ENCODE data around the gene ELF5.
A peak's percentile ranks its signal among the peaks of the same experiment; 100 is the strongest.

ELF5 gene

GRCh38 chr11:34492806-34493414 is 20.7 kb downstream of the ELF5 start:
- ATAC-seq: no peak
- Mint-ChIP-seq H3K4me1 (no peaks in the 10 kb centered on the region), H3K27me3 (peaks cover 3% of the 10 kb centered on the region), H3K27ac (no peak overlapping the region), H3K36me3 (ENCODE audit: low read depth) (no peaks in the 10 kb centered on the region), H3K9me3 (no peaks in the 10 kb centered on the region), H3K4me3 (no peak overlapping the region)
- peak; percentile 53 for DNase-seq

GRCh38 chr11:34490304-34490703 is 23.3 kb downstream of the ELF5 start:
- no peaks in the 10 kb centered on the region for H3K4me1 Mint-ChIP-seq
- H3K27ac Mint-ChIP-seq: no peak overlapping the region
- peaks cover 3% of the 10 kb centered on the region for H3K27me3 Mint-ChIP-seq
- no peaks in the 10 kb centered on the region for H3K36me3 Mint-ChIP-seq (ENCODE audit: low read depth)
- ATAC-seq (no peak), DNase-seq (no peak)
- no peaks in the 10 kb centered on the region for H3K9me3 Mint-ChIP-seq
- H3K4me3 Mint-ChIP-seq: no peak overlapping the region

GRCh38 chr11:34488855-34489557 is 24.6 kb downstream of the ELF5 start:
- ATAC-seq: no peak
- no peaks in the 10 kb centered on the region for H3K36me3 Mint-ChIP-seq (ENCODE audit: low read depth)
- no peaks in the 10 kb centered on the region for H3K4me1 Mint-ChIP-seq
- DNase-seq: no peak
- no peaks in the 10 kb centered on the region for H3K27me3 Mint-ChIP-seq
- no peak overlapping the region for H3K27ac Mint-ChIP-seq
- no peaks in the 10 kb centered on the region for H3K9me3 Mint-ChIP-seq
- H3K4me3 Mint-ChIP-seq: no peak overlapping the region

- Mint-ChIP-seq H3K27ac (no peak overlapping the region), H3K36me3 (ENCODE audit: low read depth) (no peaks in the 10 kb centered on the region), H3K27me3 (no peaks in the 10 kb centered on the region), H3K4me3 (no peak overlapping the region), H3K9me3 (no peaks in the 10 kb centered on the region), H3K4me1 (no peaks in the 10 kb centered on the region)
- DNase-seq (no peak), ATAC-seq (peak; percentile 51)
These were observed 26.2 kb downstream of the ELF5 start for GRCh38 chr11:34487430-34487829.

GRCh38 chr11:34483106-34483874 is 30.3 kb downstream of the ELF5 start:
- Mint-ChIP-seq H3K36me3 (ENCODE audit: low read depth) (no peaks in the 10 kb centered on the region), H3K4me1 (no peaks in the 10 kb centered on the region), H3K27me3 (no peaks in the 10 kb centered on the region), H3K9me3 (no peaks in the 10 kb centered on the region), H3K4me3 (no peak overlapping the region), H3K27ac (no peak overlapping the region)
- no peak for DNase-seq
- ATAC-seq: peak; percentile 35

GRCh38 chr11:34481307-34481706 is 32.3 kb downstream of the ELF5 start:
- no peak for ATAC-seq
- H3K36me3 Mint-ChIP-seq (ENCODE audit: low read depth): no peaks in the 10 kb centered on the region
- H3K4me1 Mint-ChIP-seq: no peaks in the 10 kb centered on the region
- H3K9me3 Mint-ChIP-seq: no peaks in the 10 kb centered on the region
- no peaks in the 10 kb centered on the region for H3K27me3 Mint-ChIP-seq
- DNase-seq: no peak
- no peak overlapping the region for H3K4me3 Mint-ChIP-seq
- no peak overlapping the region for H3K27ac Mint-ChIP-seq

GRCh38 chr11:34480314-34480713 is 33.3 kb downstream of the ELF5 start:
- ATAC-seq: no peak
- H3K4me3 Mint-ChIP-seq: no peak overlapping the region

GRCh38 chr11:34478845-34479663 is 34.5 kb downstream of the ELF5 start:
- Mint-ChIP-seq H3K4me1 (no peaks in the 10 kb centered on the region), H3K4me3 (no peak overlapping the region), H3K27me3 (no peaks in the 10 kb centered on the region), H3K9me3 (no peaks in the 10 kb centered on the region), H3K36me3 (ENCODE audit: low read depth) (peaks cover under 1% of the 10 kb centered on the region), H3K27ac (no peak overlapping the region)
- ATAC-seq (no peak), DNase-seq (no peak)

More at GRCh38 chr11:34480314-34480713, 33.3 kb downstream of the ELF5 start:
- H3K27me3 Mint-ChIP-seq: no peaks in the 10 kb centered on the region
- H3K4me1 Mint-ChIP-seq: no peaks in the 10 kb centered on the region
- no peak for DNase-seq
- no peaks in the 10 kb centered on the region for H3K9me3 Mint-ChIP-seq
- H3K36me3 Mint-ChIP-seq (ENCODE audit: low read depth): no peaks in the 10 kb centered on the region
- H3K27ac Mint-ChIP-seq: no peak overlapping the region

GRCh38 chr11:34476849-34477248 is 36.7 kb downstream of the ELF5 start:
- Mint-ChIP-seq H3K9me3 (no peaks in the 10 kb centered on the region), H3K4me3 (no peak overlapping the region), H3K27ac (no peak overlapping the region), H3K36me3 (ENCODE audit: low read depth) (peaks cover 4% of the 10 kb centered on the region), H3K27me3 (no peaks in the 10 kb centered on the region), H3K4me1 (no peaks in the 10 kb centered on the region)
- no peak for DNase-seq
- no peak for ATAC-seq

- Mint-ChIP-seq H3K36me3 (ENCODE audit: low read depth) (peaks cover 4% of the 10 kb centered on the region), H3K4me1 (no peaks in the 10 kb centered on the region), H3K27ac (no peak overlapping the region), H3K27me3 (no peaks in the 10 kb centered on the region), H3K4me3 (no peak overlapping the region), H3K9me3 (no peaks in the 10 kb centered on the region)
- ATAC-seq (no peak), DNase-seq (no peak)
These were observed 37.9 kb downstream of the ELF5 start for GRCh38 chr11:34475656-34476055.

GRCh38 chr11:34473603-34474169 is 39.9 kb downstream of the ELF5 start:
- Mint-ChIP-seq H3K36me3 (ENCODE audit: low read depth) (peaks cover 4% of the 10 kb centered on the region), H3K4me3 (no peak overlapping the region), H3K27ac (no peak overlapping the region), H3K9me3 (no peaks in the 10 kb centered on the region), H3K4me1 (no peaks in the 10 kb centered on the region), H3K27me3 (no peaks in the 10 kb centered on the region)
- ATAC-seq (no peak), DNase-seq (no peak)

- Mint-ChIP-seq H3K9me3 (peaks cover 13% of the 10 kb centered on the region), H3K27me3 (no peaks in the 10 kb centered on the region), H3K4me1 (no peaks in the 10 kb centered on the region), H3K36me3 (ENCODE audit: low read depth) (peaks cover 44% of the 10 kb centered on the region), H3K27ac (no peak overlapping the region), H3K4me3 (no peak overlapping the region)
- ATAC-seq (no peak), DNase-seq (peak; percentile 48)
These were observed 45.3 kb downstream of the ELF5 start for GRCh38 chr11:34468209-34468841.

GRCh38 chr11:34466802-34467488 is 46.6 kb downstream of the ELF5 start:
- H3K27ac Mint-ChIP-seq: no peak overlapping the region
- peaks cover 46% of the 10 kb centered on the region for H3K36me3 Mint-ChIP-seq (ENCODE audit: low read depth)
- H3K4me3 Mint-ChIP-seq: no peak overlapping the region
- no peak for DNase-seq
- no peak for ATAC-seq
- no peaks in the 10 kb centered on the region for H3K4me1 Mint-ChIP-seq
- peaks cover 13% of the 10 kb centered on the region for H3K9me3 Mint-ChIP-seq
- no peaks in the 10 kb centered on the region for H3K27me3 Mint-ChIP-seq

All from activated naive CD8-positive, alpha-beta T cell treated with anti-CD3 and anti-CD28 coated beads, Interleukin-2, amount 50 U/mL, for 24 hours (primary cell).